Breast epithelium (tissue), 4 donors: ENCODE measurements around the gene CLCN7. TPM values are rescaled to one million over a fixed set of nuclear protein-coding genes. Genes with fewer than 3 reads are reported as not detected.

Experiments
- DNase-seq, 2 donors: peaks; one replicate each; pipeline ENCODE4 v3.0.0-alpha.2; 2019; ENCODE audit warnings: low spot score in 2 of 2
- H3K27ac ChIP-seq, 2 donors: fragments of 200-600 bp; sonication (generic) in 1 of 2; one replicate each; pipeline ENCODE4 v1.5.1; 2016 to 2019; ENCODE audit warnings: mild to moderate bottlenecking in 1 of 2
- H3K27me3 ChIP-seq, 2 donors: fragments of 200-600 bp; sonication (generic) in 1 of 2; one replicate each; pipeline versions ENCODE4 v1.5.1 to v1.6.0; 2017 to 2019; ENCODE audit warnings: control low read depth in 1 of 2, mild to moderate bottlenecking in 1 of 2
- H3K36me3 ChIP-seq: fragments of 200-600 bp; one replicate; pipeline ENCODE4 v1.5.1; 2019
- H3K4me1 ChIP-seq, 2 donors: fragments of 200-600 bp; sonication (generic); one replicate each; pipeline ENCODE4 v1.5.1; 2016 to 2019; ENCODE audit warnings: control low read depth in 1 of 2
- H3K4me3 ChIP-seq, 3 donors: fragments of 200-600 bp; sonication (generic); 1 replicate in 2 of 3; 2 replicates in 1 of 3; pipeline ENCODE4 v1.5.1; 2016 to 2019; ENCODE audit warnings: mild to moderate bottlenecking in 3 of 3, moderate library complexity in 2 of 3
- H3K9me3 ChIP-seq, 2 donors: fragments of 200-600 bp; sonication (generic) in 1 of 2; one replicate each; pipeline ENCODE4 v1.5.1; 2016 to 2019; ENCODE audit warnings: control low read depth in 1 of 2
- POLR2A ChIP-seq: fragments of 450-650 bp; IDR thresholded peaks from one replicate; pipeline ENCODE4 v1.6.1; 2016; ENCODE audit warnings: antibody characterized with exemption, mild to moderate bottlenecking, moderate library complexity
- POLR2AphosphoS5 ChIP-seq, 3 donors: sonication (generic); formaldehyde crosslinking; IDR thresholded peaks; one replicate each; pipeline ENCODE4 v1.6.1; 2017; ENCODE audit warnings: antibody characterized with exemption in 3 of 3
- intact Hi-C: fragments of 100-400 bp; cut with DNase I; formaldehyde crosslinking; loops from one replicate; pipeline ENCODE4 v1.15.1; 2023; ENCODE audit warnings: low total_unique reads
- total RNA-seq, 3 donors: library from RNA; depleted of rRNA; stranded (reverse); fragments of >200 nt; gene quantifications; one replicate each; pipeline ENCODE4 v1.1.0, GENCODE V29; 2016
- TF ChIP-seq, protein P1 (sequence below), 3 donors: fragments of 450-650 bp; IDR thresholded peaks; one replicate each; pipeline ENCODE4 v1.5.1; 2016 to 2017; ENCODE audit warnings: antibody characterized with exemption in 3 of 3, mild to moderate bottlenecking in 3 of 3, moderate library complexity in 3 of 3

CLCN7 gene
- total RNA-seq, 3 donors from 2014 or later = 52.2 to 72.3 (median 71.4) TPM

DNA sequence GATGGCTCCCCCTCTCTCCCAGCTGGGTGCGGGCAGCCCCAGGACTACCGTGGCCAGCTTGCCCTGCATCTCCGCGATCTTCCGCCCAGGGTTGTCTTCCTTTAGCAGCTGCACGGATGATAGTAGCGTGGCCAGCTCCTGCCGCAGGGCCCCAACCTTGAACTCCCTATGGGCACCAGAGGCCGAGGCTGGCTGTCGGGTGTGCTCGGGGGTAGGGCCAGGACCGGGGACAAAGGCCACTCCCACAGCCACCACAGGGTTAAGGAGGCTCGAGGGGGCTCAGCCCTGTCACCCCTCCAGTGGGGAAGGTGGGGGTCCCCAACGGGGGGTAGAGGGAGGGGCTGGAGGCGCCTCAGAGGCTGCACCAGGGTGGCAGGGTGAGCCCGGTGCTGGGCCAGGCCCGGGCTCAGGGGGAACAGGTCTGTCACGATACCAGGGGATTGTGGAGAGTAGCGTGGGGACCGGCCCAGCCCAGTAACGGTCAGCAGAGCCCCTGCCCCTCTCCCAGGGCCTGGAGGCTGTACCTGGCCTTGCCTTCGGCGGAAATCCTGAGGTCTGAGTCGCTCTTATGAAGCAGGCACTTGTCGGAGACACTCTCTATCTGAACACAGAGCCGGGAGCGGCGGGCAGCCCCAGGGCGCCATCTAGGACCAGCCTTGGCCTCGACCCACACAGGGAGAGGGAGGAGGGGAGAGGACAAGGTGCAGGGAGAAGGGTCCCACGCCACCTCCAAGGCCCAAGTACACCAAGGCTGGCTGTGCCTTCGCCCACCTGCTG, 38.7 kb downstream of the CLCN7 start:
- Histone ChIP-seq H3K9me3 (no peaks in the 10 kb centered on the region), H3K36me3 (no peaks in the 10 kb centered on the region), H3K27ac (no peak overlapping the region), H3K27me3 (no peaks in the 10 kb centered on the region), H3K4me1 (no peaks in the 10 kb centered on the region), H3K4me3 (no peak overlapping the region)
- DNase-seq = no peak
- intact Hi-C loops = loop anchor here (1.0 kb wide), 1 partner anchor 20 kb away; no protein-coding TSS in a partner anchor
- TF ChIP-seq, protein P1, sequence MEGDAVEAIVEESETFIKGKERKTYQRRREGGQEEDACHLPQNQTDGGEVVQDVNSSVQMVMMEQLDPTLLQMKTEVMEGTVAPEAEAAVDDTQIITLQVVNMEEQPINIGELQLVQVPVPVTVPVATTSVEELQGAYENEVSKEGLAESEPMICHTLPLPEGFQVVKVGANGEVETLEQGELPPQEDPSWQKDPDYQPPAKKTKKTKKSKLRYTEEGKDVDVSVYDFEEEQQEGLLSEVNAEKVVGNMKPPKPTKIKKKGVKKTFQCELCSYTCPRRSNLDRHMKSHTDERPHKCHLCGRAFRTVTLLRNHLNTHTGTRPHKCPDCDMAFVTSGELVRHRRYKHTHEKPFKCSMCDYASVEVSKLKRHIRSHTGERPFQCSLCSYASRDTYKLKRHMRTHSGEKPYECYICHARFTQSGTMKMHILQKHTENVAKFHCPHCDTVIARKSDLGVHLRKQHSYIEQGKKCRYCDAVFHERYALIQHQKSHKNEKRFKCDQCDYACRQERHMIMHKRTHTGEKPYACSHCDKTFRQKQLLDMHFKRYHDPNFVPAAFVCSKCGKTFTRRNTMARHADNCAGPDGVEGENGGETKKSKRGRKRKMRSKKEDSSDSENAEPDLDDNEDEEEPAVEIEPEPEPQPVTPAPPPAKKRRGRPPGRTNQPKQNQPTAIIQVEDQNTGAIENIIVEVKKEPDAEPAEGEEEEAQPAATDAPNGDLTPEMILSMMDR (IDR thresholded peaks at IDR 0.05) = no peak
- TF ChIP-seq POLR2A (no peak), POLR2AphosphoS5 (IDR thresholded peaks at IDR 0.05) (no peak)

DNA sequence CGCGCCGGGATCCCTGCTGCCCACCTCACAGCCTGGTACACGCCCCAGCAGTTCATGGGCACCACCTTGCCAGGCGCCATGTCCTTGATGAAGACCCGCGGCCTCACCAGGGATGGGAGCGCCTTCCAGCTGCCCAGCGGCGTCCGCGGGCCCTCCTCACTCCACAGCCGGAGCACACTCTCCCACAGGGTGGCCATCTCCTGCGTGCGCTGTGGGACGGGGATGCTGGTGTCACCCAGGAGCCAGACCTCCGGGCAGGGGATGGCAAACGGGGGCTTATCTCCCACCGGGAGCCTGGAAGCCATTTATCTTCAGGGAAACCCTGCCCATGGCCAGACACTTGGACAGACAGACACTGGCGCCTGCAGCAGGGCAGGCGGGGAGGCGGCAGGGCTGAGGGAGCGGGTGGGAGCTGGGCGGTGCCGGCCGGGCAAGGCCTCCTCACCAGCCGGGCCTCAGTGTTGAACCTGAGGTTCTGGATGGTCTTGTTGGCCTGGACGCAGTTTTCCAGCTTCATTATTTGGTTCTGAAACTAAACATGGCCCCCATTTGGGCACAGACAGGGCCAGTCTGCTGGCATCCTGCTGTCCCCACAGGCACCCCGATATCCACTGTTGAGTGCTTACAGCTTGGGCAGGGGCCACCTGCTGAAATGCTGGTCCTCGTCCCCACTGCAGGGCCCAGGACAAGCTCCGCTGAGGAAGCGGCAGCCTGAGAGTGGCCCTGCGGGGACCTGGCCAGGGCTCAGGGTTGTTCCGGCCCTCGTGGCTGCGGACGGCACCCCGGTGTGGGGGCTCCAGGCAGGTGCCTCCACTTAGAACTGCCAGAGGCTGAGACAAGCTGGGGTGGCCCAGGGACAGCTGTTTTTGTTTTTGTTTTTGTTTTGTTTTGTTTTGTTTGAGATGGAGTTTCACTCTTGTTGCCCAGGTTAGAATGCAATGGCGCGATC, 39.9 kb downstream of the CLCN7 start:
- Histone ChIP-seq H3K36me3 (no peaks in the 10 kb centered on the region), H3K27me3 (no peaks in the 10 kb centered on the region), H3K9me3 (no peaks in the 10 kb centered on the region), H3K4me3 (no peak overlapping the region), H3K27ac (no peak overlapping the region), H3K4me1 (no peaks in the 10 kb centered on the region)
- intact Hi-C loops = no loop called here
- TF ChIP-seq POLR2A (no peak), POLR2AphosphoS5 (IDR thresholded peaks at IDR 0.05) (no peak)
- TF ChIP-seq, protein P1 (IDR thresholded peaks at IDR 0.05) = no peak
- DNase-seq = no peak

DNA sequence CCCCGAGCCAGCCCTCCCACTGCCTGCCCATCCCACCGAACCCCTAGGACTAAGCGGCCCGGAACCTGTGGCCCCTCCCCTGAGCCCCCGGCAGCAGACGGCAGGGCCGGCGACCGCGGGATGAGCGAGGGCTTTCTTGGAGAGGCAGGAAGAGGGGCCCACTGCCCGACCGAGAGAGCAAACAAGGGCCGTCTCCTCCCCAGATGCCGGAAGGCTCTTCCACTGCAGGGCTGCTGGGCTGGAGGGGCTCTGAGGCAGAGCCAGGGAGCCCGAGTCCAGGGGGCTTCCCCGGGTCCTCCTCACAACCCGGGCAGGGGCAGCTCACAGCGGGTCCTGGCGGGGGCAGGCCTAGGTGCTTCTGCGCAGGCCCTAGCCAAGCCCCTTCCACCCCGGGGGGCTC, 41.1 kb downstream of the CLCN7 start:
- Histone ChIP-seq H3K4me1 (no peaks in the 10 kb centered on the region), H3K27ac (no peak overlapping the region), H3K4me3 (no peak overlapping the region), H3K36me3 (no peaks in the 10 kb centered on the region), H3K27me3 (no peaks in the 10 kb centered on the region), H3K9me3 (no peaks in the 10 kb centered on the region)
- TF ChIP-seq, protein P1 (IDR thresholded peaks at IDR 0.05) = no peak
- TF ChIP-seq POLR2A (no peak), POLR2AphosphoS5 (IDR thresholded peaks at IDR 0.05) (no peak)
- intact Hi-C loops = no loop called here
- no peak for DNase-seq

DNA sequence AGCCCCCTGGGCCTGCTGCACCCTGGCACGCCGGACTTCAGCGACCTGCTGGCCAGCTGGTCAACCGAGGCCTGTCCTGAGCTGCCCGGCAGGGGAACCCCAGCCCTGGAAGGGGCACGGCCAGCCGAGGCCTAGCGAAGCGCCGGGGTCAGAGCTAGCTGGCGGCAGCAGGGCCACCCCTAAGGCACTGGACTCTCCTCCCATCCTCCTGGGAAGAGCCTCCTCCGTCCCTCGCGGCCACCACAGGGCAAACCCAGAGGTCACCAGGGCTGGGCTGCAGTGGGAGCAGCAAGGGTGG, 41.6 kb downstream of the CLCN7 start:
- Histone ChIP-seq H3K27ac (no peak overlapping the region), H3K27me3 (no peaks in the 10 kb centered on the region), H3K4me3 (no peak overlapping the region), H3K4me1 (no peaks in the 10 kb centered on the region), H3K9me3 (no peaks in the 10 kb centered on the region), H3K36me3 (no peaks in the 10 kb centered on the region)
- TF ChIP-seq, protein P1 (IDR thresholded peaks at IDR 0.05) = no peak
- no peak for TF ChIP-seq POLR2AphosphoS5 (IDR thresholded peaks at IDR 0.05)
- TF ChIP-seq POLR2A = no peak
- DNase-seq = no peak
- intact Hi-C loops = no loop called here
